HG02759 (cell line): ENCODE results near the gene AFF3.

Experiments used
- ATAC-seq: cut with Tn5 transposase; IDR thresholded peaks from one replicate; pipeline ENCODE4 v1.9.1; 2021; ENCODE audit warnings: mild to moderate bottlenecking, moderate library complexity; ENCODE audit not compliant: unreplicated experiment

Gene AFF3

DNA sequence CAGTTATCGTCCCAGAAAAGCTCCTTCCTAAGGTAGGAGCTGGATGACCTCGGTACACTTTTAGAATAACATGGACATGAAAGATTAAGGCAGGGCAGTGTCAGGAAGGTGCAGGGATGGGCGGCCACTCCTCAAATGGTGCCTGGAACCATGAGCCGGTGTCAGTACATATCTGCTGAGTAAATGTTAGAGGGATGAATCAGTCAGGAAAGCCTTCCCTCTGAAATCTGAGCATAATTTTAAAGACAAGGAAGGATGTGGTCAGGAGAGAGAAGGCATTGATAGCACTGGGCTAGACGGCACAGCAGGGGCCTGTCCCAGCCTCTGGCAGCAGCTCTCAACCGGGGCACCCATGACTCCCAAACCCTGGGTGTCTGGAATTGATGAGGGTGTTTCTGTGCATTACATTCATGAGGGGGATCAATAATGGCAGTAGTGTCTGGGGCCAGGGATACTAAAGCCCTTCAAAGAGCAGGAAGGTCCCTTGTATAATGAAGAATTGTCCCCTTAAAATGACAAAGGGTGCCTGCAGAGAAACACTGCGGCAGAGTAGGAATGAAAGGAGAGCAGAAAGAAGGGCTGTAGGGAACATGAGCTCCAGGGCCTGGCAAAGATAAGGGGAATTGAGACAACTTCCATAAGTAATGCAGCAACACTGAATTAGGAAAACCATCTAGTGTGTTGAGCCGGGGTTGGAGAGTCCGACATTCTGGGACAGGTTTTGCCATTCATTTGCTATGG is 490.3 kb downstream of the AFF3 start:
- no peak for ATAC-seq

DNA sequence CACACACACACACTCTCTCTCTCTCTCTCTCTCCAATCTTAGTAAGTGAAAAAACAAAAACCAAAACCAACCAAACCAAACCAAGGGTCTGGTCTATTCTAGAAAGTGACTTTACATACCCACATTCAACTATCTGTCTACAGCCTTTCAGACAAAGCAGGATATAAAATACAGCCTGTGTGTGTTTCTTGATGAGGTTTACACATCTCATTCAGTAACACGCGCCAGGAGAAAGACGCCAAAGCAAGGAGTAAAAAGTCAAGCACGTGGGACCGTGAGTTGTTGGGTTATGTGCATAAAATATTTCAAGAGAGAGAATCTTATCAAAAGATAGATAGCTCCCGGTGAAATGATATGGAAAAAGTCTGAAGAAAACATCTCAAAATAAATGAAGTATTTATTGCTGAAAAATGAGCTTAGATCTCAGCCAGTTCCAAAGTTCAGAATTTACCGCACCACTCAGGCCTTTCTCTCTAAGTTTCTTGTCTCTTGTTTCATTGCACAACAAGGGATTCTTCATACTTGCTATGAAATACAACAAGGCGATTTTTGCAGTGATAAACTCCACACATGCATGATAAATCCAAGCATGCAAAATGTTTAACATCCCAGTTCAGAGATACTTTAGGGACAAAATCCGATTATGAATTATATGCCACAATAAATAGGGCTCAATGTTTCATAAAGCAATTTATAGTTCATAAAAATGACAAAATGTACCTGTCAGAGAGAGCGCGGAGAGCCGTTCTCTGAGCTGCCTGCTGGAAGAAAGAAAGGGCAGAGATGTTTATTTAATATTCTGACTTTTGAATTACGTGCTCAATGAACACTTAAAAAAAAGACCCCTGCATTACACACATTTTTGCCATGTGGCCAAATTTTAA is 493.2 kb downstream of the AFF3 start:
- no peak for ATAC-seq

DNA sequence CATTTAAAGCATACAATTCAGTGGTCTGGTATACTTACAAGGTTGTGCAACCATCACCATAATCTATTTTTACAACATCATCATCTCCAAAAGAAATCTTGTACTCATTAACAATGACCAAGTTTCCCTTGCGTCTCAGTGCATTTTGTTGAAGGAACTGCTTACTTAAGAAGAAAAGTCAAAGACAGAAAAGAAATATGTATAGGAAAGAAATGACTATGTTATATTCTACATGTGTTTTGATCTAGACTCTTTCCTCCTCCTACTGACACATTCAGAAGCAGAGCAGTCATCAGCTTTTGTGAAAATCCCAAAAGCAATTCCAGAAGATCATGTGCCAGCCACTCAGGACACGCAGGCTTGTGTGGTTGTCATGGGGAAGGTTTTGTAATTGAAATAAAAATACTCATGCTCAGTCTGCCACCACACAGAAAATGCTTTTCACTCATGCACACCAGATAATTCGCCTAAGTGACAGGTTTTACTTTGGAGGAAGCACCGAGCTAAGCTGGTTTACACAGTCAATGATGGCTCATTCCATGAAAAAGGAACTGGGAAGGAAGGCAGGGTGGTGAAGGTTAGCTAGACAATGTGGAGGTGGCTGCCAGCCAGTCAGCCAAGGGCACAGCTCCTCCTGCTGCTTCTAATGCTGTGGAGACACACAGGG is 494.1 kb downstream of the AFF3 start:
- no peak for ATAC-seq

DNA sequence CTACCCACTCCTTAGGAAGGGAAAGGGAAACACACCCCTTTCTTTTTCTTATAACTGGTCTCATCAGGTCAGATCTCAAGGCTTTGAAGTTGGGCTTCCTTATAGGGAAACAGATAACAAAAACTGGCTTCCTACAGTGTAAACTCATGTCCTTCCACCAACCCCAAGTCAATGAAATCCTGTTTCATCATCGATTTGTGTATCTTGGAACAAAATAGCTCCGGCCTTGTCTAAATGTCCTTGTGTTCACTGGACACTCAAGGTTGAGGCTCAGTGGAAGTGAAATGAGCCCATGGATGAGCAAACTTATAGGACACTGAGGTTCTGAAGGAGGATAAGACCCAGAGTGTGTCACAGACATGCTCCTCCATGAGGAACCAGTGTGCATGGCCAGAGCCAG is 496.4 kb downstream of the AFF3 start:
- no peak for ATAC-seq

DNA sequence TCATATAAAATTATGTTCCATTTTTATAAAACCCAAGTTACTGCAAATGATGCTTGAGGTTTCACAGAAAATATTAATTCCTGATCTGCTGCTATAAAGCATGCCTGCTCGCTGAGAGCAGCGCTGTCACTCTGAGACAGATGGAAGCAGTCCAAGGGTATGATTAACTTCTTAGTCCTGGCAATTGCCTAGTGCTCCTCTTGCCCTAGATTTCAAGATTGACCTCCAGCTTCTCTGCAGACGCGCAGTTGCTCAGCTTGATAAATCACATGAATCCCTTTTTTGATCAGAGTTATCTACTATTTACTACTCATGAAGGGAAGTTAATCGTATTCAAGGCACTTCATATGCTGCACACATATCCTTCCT is 498.0 kb downstream of the AFF3 start:
- ATAC-seq: no peak

DNA sequence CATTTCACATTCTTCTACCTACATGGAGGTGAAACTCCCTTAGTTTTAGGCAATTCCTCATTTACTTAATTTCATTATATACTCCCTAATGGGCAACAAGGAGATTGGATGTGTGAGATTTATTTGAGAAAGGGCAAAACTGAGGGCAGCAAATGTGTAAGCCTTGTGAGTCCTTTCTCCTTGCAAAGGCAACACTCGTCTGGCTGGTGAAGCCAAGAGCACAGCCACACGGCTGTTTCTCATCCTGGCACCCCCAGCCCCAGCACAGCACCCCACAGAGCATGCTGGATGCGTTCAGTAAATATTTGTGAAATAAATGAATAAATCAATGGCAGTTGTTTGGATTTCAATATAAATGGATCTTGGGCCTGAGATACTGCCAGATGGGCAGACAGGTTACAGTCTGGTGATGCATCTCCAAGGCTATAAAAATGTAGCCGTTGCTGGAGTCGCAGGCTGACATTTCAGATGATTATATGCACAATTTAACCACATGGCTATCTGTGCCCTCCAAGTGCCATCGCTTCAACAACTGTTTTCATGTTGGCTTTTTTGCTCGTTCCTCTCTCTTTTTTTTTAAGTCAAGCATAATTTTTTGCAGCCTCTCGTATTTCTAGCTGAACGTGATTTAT is 498.5 kb downstream of the AFF3 start:
- ATAC-seq: no peak

DNA sequence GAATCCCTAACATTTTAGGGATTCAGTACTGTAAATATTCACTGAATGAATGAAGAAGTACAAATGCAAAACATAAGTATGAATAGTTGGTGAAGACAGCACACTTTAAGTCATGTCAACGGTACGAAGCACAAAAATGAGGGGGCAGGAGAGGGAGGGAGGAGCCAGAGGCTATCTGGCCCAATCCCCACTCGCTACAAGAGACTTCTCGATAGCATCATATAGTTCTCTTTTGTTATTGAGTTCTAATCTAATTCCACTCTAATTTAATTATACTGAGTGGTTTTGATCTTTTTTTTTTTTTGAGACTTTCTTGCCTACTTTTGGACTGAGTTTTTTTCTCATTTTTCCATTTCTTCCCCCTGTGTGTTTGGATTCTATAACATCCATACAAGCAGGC is 500.4 kb downstream of the AFF3 start:
- no peak for ATAC-seq

DNA sequence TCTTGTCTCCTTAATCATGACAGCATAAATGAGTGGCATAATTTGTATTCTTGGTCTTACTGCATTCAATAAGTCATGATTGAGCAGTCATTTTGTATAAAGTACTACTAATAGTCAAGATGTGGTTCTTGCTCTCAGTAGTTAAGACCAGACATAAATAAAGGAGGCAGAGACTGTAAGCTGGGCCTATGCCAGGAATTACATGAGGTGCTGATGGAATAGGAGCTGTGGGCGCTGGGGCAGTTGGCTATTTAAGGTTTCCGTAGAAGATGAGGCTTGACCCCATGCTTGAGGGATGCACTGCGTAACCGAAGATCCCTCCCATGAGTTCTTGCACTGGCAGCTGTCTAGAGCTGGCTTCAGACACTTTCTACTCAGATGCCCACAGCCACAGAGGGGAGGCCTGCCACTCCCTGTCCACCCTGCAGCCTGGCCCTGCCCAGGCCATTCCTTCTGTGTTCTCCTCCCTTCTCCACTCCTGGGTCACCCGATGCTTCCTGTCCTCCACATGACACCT is 501.7 kb downstream of the AFF3 start:
- ATAC-seq: no peak

DNA sequence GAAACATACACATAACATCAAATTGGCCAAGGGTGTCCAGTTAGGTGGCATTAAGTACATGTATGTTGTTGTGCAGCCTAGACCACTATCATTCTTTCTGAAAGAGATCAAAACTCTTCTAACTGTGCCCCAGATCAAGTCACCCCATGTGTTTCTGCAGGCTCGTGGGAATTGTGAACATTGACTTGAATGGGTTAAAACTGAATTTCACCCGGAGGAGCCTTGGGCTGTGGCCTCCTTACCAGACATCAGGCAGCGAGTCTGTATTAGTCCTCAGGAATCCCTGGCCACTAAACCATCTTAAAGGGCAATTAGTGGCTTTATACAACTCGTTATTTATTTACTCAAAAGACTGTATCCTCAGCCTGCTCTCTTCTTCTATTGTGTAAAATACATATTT is 503.6 kb downstream of the AFF3 start:
- ATAC-seq: no peak

DNA sequence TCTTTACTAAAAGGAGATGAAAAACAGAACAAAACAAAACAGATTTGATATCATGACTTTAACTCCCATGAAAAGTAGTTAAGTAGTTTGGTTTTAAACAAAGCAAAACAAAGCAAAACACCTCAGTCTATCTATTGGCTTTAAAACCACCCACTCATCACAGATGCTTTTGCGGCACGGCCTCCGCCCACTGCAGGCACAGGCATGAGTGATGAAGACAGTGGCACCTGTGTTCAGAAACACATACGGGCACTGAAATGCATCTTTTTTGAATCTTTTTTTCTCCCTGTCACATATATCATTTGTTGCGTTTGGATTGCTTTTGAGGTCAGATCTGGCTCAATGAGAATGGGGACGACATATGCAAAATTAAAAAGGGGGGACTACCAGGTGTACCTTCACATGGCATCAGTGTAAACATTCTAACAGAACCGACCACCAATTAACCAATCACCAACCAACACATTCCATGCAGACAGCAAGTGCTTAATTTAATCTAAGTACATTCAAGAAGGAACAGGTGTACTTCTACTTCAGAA is 505.2 kb downstream of the AFF3 start:
- no peak for ATAC-seq

DNA sequence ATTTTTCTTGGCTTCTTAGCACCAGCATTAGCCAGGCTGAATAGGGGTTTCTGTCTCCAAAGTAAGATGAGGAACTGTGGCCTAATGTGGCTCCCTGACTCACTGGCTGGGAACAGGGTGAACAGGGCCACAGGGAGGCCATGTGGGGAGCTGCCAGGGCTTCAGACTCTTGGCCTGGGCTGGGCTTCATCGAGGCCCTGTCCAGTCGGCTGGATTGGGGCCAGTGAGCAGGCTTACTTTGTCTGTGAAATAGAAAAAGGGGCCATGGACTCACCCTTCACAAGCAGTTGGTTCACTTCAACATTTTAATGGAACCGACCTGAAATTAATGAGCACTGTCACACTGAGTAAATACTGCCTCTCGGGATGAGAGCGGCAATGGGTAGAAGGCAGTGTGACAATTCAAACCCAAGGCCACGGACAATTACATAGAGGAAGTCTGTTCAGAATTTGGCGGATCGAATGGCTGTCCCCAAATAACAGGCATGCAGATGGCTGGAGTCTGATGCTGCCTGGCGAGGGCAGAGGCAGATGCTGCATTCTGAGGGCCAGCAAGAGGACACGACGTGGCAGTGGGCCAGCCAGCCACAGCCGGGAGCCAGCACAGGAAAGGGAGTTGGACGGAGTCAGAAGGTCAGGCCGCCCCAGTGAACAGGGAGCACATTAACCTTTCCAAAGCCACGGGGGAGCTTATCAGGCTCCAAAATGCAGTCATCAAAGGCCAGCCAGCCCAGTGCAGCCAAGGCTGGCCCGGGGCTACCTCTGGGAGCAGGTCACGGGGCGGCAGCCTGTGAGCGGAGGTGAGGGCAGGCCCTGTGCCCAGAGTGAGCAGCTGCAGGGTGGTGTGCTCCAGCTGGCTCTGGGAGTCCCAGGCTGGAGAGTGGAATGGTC is 506.0 kb downstream of the AFF3 start:
- ATAC-seq: no peak

DNA sequence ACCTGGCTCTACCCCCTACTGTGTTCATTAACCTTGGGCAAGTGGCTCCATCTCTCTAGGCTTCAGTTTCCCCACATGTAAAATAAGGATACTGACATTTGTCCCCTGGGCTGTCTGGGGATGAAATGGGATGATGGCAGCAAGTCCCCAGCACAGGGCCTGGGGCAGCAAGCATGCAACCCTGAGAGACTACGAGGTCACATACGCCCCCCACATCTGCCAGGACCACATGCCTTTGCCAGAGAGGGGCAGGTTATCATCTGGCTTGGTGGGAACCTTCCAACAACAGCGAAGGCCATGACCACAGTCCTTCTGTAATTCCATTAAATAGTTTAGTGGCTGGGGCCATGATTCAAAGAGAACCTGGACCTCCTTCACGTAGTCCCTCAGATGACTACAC is 506.7 kb downstream of the AFF3 start:
- ATAC-seq: no peak

DNA sequence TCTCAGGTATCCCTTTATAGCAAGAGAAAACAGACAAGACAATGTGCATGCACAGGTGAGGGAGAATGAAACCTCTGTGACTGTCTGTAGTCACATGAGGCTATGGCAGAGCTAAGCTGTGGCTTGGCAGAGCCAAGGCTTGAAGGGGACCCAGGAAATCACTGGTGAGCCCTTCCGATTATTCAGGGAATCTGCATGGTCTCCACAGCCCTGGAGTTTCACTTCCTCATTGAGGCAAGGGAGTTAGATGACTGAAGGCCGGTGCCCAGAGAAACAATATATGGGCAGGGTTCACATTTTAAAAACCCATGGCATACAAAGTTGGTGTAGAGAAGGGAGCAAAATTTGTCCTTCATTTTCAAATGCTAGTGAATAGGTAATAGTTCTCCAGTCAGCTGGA is 508.2 kb downstream of the AFF3 start:
- no peak for ATAC-seq

DNA sequence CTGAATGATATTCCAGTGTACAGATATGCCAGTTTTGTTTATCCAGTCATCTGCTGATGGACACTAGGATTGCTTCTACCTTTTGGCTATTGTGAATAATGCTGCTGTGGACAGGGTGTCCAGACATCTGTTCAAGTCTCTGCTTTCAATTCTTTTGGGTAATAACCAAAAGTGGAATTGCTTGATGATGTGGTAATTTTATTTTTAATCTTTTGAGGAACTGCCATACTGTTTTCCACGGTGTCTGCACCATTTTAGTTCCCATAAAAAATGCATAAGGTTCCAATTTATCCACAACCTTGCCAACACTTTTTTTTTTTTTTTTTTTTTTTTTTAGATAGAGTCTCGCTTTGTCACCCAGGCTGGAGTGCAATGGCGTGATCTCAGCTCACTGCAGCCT is 510.7 kb downstream of the AFF3 start:
- no peak for ATAC-seq

DNA sequence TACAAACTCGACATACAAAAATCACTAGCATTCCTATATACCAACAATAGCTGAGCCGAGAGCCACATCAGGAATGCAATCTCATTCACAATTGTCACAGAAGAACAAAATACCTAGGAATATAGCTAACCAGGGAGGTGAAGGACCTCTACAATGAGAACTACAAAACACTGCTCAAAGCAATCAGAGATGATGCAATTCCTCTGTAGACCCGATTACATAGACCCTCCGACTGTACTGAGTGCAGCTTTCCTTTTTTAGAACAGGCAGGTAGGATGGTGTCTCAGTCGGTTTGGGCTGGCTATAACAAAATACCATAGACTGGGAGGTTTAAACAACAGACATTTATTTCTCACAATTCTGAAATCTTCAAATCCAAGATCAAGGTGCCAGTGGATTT is 513.1 kb downstream of the AFF3 start:
- no peak for ATAC-seq

DNA sequence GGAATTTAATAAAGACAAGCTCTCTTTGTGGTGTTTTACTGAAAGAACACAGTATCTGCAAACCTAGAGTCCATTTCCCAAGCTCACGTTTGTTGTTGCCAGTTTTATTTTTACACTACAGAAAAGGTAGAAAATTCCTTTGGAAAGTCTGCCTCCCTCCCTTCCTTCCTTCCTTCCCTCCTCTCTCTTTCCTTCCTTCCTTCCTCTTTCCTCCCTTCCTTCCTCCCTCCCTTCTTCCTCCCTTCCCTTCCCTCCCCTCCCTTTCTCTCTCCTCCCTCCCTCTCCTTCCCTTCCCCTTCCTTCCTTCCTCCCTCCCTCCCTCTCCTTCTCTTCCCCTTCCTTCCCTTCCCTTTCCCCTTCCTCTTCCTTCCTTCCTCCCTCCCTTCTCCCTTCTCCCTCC is 516.2 kb downstream of the AFF3 start:
- ATAC-seq: no peak

DNA sequence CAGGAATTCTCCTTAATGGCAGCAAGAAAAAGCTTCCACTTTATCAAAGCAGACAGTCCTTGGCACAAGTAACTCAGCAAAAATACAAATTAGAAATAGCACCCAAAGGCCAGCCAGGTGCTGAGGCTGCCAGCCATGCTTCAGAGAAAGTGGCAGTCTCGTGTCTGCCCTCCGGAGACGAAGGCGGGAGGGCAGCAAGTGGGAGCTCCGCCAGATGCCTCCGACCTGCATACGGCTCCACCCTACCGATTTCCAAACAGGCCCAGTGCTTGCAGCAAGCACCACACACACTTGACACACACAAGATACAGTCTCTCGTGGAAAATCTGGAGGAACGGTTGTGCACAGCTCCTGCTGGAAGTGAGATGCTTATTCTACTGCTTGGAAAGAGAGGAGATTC is 517.7 kb downstream of the AFF3 start:
- no peak for ATAC-seq

DNA sequence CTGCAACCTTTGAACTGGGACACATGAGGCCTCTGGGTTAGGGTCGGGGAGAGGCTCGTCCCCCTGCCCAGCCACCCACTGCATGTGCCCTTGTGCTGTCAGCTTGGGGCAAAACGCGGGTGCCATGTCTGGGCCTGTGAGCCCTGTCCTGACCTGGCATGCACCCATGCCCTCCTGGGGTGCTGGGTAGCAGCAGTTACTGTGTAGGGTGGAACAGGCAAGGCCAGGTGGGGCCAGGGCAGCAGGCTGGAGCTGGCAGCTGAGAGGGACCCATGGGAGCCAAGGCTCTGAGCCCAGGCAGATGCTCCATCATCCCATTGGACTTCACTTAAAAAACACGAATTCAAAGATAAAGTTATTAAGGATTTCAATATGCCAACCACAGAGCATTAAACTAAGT is 518.8 kb downstream of the AFF3 start:
- no peak for ATAC-seq

DNA sequence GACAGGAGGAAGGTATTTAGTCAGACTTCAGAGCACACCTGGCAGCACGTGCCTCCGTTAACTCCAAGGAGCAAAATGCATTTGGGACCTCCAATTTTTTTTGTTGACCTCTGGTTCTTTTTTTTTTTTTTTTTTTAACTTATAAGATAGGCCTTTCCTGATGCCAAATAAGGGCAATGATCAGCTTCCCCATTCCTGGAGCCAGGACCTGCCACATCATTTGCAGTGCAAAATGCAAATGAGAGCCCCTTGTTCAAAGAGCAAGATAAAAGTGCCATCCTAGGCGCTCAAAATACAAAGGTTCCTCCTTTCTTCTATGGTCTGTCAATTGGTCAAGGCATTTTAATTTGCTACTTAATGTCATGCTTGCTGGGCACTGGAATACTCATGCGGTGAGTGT is 519.4 kb downstream of the AFF3 start:
- no peak for ATAC-seq

DNA sequence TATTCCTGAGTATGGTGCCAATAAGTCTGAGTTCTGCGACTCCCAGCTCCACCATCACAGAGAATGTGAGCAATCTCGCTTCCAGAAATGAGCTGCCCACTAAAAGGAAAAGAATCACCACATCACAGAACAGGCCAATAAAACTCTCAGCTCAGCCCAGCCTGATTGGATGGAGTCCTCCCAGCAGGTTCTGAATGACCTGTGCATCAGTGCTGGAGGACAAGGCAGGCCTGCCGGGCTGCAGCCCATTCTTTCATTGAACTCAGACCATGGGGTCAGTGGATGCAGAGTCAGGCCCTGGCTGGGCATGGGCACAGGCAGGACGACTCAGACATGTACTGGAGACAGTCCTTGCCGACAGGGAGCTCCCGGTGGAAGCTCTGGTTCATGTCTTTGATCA is 519.9 kb downstream of the AFF3 start:
- no peak for ATAC-seq
